ENCODE data around the gene PRRC2B. TPM values are rescaled to one million over a fixed set of nuclear protein-coding genes. Genes with fewer than 3 reads are reported as not detected.

Gene PRRC2B
- total RNA-seq, 2 experiments from 2014 or later = 300 to 309 TPM

- Mint-ChIP-seq H3K27me3 (no peaks in the 10 kb centered on the region), H3K9me3 (no peaks in the 10 kb centered on the region), H3K4me3 (peak overlapping the region; percentile 81), H3K27ac (peak overlapping the region; percentile 88), H3K4me1 (peaks cover 80% of the 10 kb centered on the region), H3K36me3 (peaks cover 22% of the 10 kb centered on the region)
- ATAC-seq (ENCODE audit: low read depth) = no peak
- no peak for DNase-seq
- POLR2A ChIA-PET = interaction anchor here (0.8 to 9.3 kb wide), 7 partner anchors 8 to 326 kb away, joined by 3 to 104 read pairs (median 5); no protein-coding TSS in a partner anchor
Measured at GRCh38 chr9:131405428-131405827, 11.5 kb downstream of the PRRC2B start.

GRCh38 chr9:131405858-131406537 lies 12.1 kb downstream of the PRRC2B start:
- H3K27me3 Mint-ChIP-seq = no peaks in the 10 kb centered on the region
- H3K9me3 Mint-ChIP-seq = no peaks in the 10 kb centered on the region
- H3K36me3 Mint-ChIP-seq = peaks cover 22% of the 10 kb centered on the region
- H3K27ac Mint-ChIP-seq = peak overlapping the region; percentile 88
- ATAC-seq (ENCODE audit: low read depth) = no peak
- POLR2A ChIA-PET = interaction anchor here (0.9 to 9.3 kb wide), 7 partner anchors 9 to 326 kb away, joined by 3 to 104 read pairs (median 5); no protein-coding TSS in a partner anchor
- H3K4me3 Mint-ChIP-seq = peak overlapping the region; percentile 81
- no peak for DNase-seq
- H3K4me1 Mint-ChIP-seq = peaks cover 79% of the 10 kb centered on the region

- peaks cover 20% of the 10 kb centered on the region for H3K36me3 Mint-ChIP-seq
- ATAC-seq (ENCODE audit: low read depth) = peak; percentile 9
- H3K4me3 Mint-ChIP-seq = peak overlapping the region; percentile 81
- peaks cover 81% of the 10 kb centered on the region for H3K4me1 Mint-ChIP-seq
- no peak for DNase-seq
- no peaks in the 10 kb centered on the region for H3K27me3 Mint-ChIP-seq
- H3K9me3 Mint-ChIP-seq = no peaks in the 10 kb centered on the region
- peak overlapping the region; percentile 88 for H3K27ac Mint-ChIP-seq
- POLR2A ChIA-PET = interaction anchor here (0.6 to 9.3 kb wide), 7 partner anchors 10 to 135 kb away, joined by 3 to 104 read pairs (median 5); no protein-coding TSS in a partner anchor
Measured at GRCh38 chr9:131406563-131407436, 12.9 kb downstream of the PRRC2B start.

- peak; percentile 70 for ATAC-seq (ENCODE audit: low read depth)
- POLR2A ChIA-PET = interaction anchor here (0.6 to 9.3 kb wide), 6 partner anchors 10 to 140 kb away, joined by 3 to 104 read pairs (median 16); no protein-coding TSS in a partner anchor
- Mint-ChIP-seq H3K27ac (peak overlapping the region; percentile 88), H3K4me3 (peak overlapping the region; percentile 81), H3K4me1 (peaks cover 80% of the 10 kb centered on the region), H3K36me3 (peaks cover 21% of the 10 kb centered on the region), H3K9me3 (no peaks in the 10 kb centered on the region), H3K27me3 (no peaks in the 10 kb centered on the region)
- peak; percentile 56 for DNase-seq
Measured at GRCh38 chr9:131407717-131408195, 13.9 kb downstream of the PRRC2B start.

GRCh38 chr9:131409458-131409992 lies 15.6 kb downstream of the PRRC2B start:
- DNase-seq (no peak), ATAC-seq (ENCODE audit: low read depth) (no peak)
- peak overlapping the region; percentile 87 for H3K27ac Mint-ChIP-seq
- POLR2A ChIA-PET = interaction anchor here (1.2 to 9.3 kb wide), 2 partner anchors 9 to 12 kb away, joined by 3 to 104 read pairs; no protein-coding TSS in a partner anchor
- no peaks in the 10 kb centered on the region for H3K27me3 Mint-ChIP-seq
- peaks cover 3% of the 10 kb centered on the region for H3K9me3 Mint-ChIP-seq
- H3K4me1 Mint-ChIP-seq = peaks cover 83% of the 10 kb centered on the region
- peak overlapping the region; percentile 84 for H3K4me3 Mint-ChIP-seq
- H3K36me3 Mint-ChIP-seq = peaks cover 27% of the 10 kb centered on the region

- Mint-ChIP-seq H3K4me1 (peaks cover 81% of the 10 kb centered on the region), H3K4me3 (peak overlapping the region; percentile 84), H3K27me3 (no peaks in the 10 kb centered on the region), H3K9me3 (peaks cover 3% of the 10 kb centered on the region), H3K27ac (peak overlapping the region; percentile 87), H3K36me3 (peaks cover 32% of the 10 kb centered on the region)
- DNase-seq (peak; percentile 64), ATAC-seq (ENCODE audit: low read depth) (peak; percentile 28)
- POLR2A ChIA-PET = interaction anchor here (1.2 to 9.3 kb wide), 2 partner anchors 9 to 13 kb away, joined by 3 to 104 read pairs; no protein-coding TSS in a partner anchor
Measured at GRCh38 chr9:131410044-131410491, 16.2 kb downstream of the PRRC2B start.

GRCh38 chr9:131411719-131412681 lies 18.1 kb downstream of the PRRC2B start:
- Mint-ChIP-seq H3K4me3 (peak overlapping the region; percentile 9), H3K27me3 (no peaks in the 10 kb centered on the region), H3K9me3 (peaks cover 3% of the 10 kb centered on the region), H3K27ac (peak overlapping the region; percentile 14), H3K4me1 (peaks cover 75% of the 10 kb centered on the region), H3K36me3 (peaks cover 39% of the 10 kb centered on the region)
- POLR2A ChIA-PET = interaction anchor here (9.3 kb wide), 1 partner anchor 15 kb away, joined by 104 read pairs; no protein-coding TSS in a partner anchor
- DNase-seq = no peak
- no peak for ATAC-seq (ENCODE audit: low read depth)

- Mint-ChIP-seq H3K27me3 (no peaks in the 10 kb centered on the region), H3K9me3 (peaks cover 3% of the 10 kb centered on the region), H3K4me1 (peaks cover 76% of the 10 kb centered on the region), H3K27ac (peak overlapping the region; percentile 22), H3K4me3 (no peak overlapping the region), H3K36me3 (peaks cover 31% of the 10 kb centered on the region)
- ATAC-seq (ENCODE audit: low read depth) = no peak
- no peak for DNase-seq
- POLR2A ChIA-PET = interaction anchor here (0.6 to 3.5 kb wide), 3 partner anchors 10 to 314 kb away, joined by 3 to 38 read pairs (median 4); no protein-coding TSS in a partner anchor
Measured at GRCh38 chr9:131416509-131416908, 22.6 kb downstream of the PRRC2B start.

GRCh38 chr9:131417264-131418142 lies 23.6 kb downstream of the PRRC2B start:
- POLR2A ChIA-PET = interaction anchor here (0.7 to 3.5 kb wide), 3 partner anchors 11 to 20 kb away, joined by 3 to 38 read pairs (median 12); no protein-coding TSS in a partner anchor
- Mint-ChIP-seq H3K4me1 (peaks cover 74% of the 10 kb centered on the region), H3K9me3 (peaks cover 3% of the 10 kb centered on the region), H3K4me3 (peak overlapping the region; percentile 80), H3K27me3 (no peaks in the 10 kb centered on the region), H3K27ac (peak overlapping the region; percentile 78), H3K36me3 (peaks cover 27% of the 10 kb centered on the region)
- ATAC-seq (ENCODE audit: low read depth) (peak; percentile 28), DNase-seq (no peak)

- H3K4me3 Mint-ChIP-seq = peak overlapping the region; percentile 80
- peak overlapping the region; percentile 78 for H3K27ac Mint-ChIP-seq
- no peak for DNase-seq
- peaks cover 79% of the 10 kb centered on the region for H3K4me1 Mint-ChIP-seq
- peaks cover 3% of the 10 kb centered on the region for H3K9me3 Mint-ChIP-seq
- peak; percentile 3 for ATAC-seq (ENCODE audit: low read depth)
- no peaks in the 10 kb centered on the region for H3K27me3 Mint-ChIP-seq
- POLR2A ChIA-PET = interaction anchor here (0.6 to 3.5 kb wide), 8 partner anchors 8 to 1826 kb away, joined by 3 to 38 read pairs (median 4); no protein-coding TSS in a partner anchor
- peaks cover 30% of the 10 kb centered on the region for H3K36me3 Mint-ChIP-seq
Measured at GRCh38 chr9:131418143-131419025, 24.5 kb downstream of the PRRC2B start.
